ENCODE results near the gene APLP1.

APLP1 gene

GRCh38 chr19:35853038-35853756 is 15.2 kb upstream of the APLP1 start:
- no peak for DNase-seq

- no peak for DNase-seq
Measured at GRCh38 chr19:35856546-35857149, 11.7 kb upstream of the APLP1 start, which contains the start of gene KIRREL2. KIRREL2 (plus strand) TSS chr19:35856911; CDS start chr19:35857120, 209 bp downstream.

- DNase-seq: no peak
Measured at GRCh38 chr19:35858311-35858710, 10.1 kb upstream of the APLP1 start.

- no peak for DNase-seq
Measured at GRCh38 chr19:35859414-35859813, 9.0 kb upstream of the APLP1 start.

- no peak for DNase-seq
Measured at GRCh38 chr19:35860436-35860817, 7.9 kb upstream of the APLP1 start.

- DNase-seq: no peak
Measured at GRCh38 chr19:35860818-35861639, 7.3 kb upstream of the APLP1 start.

GRCh38 chr19:35861640-35862160 is 6.7 kb upstream of the APLP1 start:
- no peak for DNase-seq

- no peak for DNase-seq
Measured at GRCh38 chr19:35862528-35862927, 5.8 kb upstream of the APLP1 start.

GRCh38 chr19:35863018-35863417 is 5.4 kb upstream of the APLP1 start:
- no peak for DNase-seq

- no peak for DNase-seq
Measured at GRCh38 chr19:35868823-35869326, 501 bp downstream of the APLP1 start.

GRCh38 chr19:35869327-35870123 is 1.2 kb downstream of the APLP1 start:
- peak; percentile 84 for DNase-seq

GRCh38 chr19:35870124-35870736 is 1.9 kb downstream of the APLP1 start:
- peak; percentile 50 for DNase-seq

- no peak for DNase-seq
Measured at GRCh38 chr19:35870798-35871197, 2.4 kb downstream of the APLP1 start.

- no peak for DNase-seq
Measured at GRCh38 chr19:35871611-35872010, 3.2 kb downstream of the APLP1 start.

GRCh38 chr19:35872180-35872579 is 3.8 kb downstream of the APLP1 start:
- DNase-seq: no peak

- no peak for DNase-seq
Measured at GRCh38 chr19:35874392-35874930, 6.1 kb downstream of the APLP1 start.

- DNase-seq: no peak
Measured at GRCh38 chr19:35879068-35879467, 10.7 kb downstream of the APLP1 start.

GRCh38 chr19:35879770-35880317 is 11.5 kb downstream of the APLP1 start:
- DNase-seq: peak; percentile 48

- DNase-seq: peak; percentile 54
Measured at GRCh38 chr19:35882114-35882832, 13.9 kb downstream of the APLP1 start.

GRCh38 chr19:35883882-35884281 is 15.5 kb downstream of the APLP1 start:
- DNase-seq: no peak

All from NCI-H774 (cell line).